Hepatocyte (in vitro differentiated cells): ENCODE data around the gene PRPF39.

ENCODE experiments used
- CTCF ChIP-seq: fragments of 200-600 bp; sonication (generic); IDR thresholded peaks from 2 replicates; pipeline ENCODE4 v1.5.1; 2016; ENCODE audit warnings: antibody characterized with exemption, mild to moderate bottlenecking; ENCODE audit not compliant: poor library complexity
- EZH2 ChIP-seq: fragments of 200-600 bp; sonication (generic); IDR thresholded peaks from 2 replicates; pipeline ENCODE4 v1.6.1; 2016; ENCODE audit warnings: antibody characterized with exemption, mild to moderate bottlenecking, borderline replicate concordance
- EZH2phosphoT487 ChIP-seq: fragments of 200-600 bp; sonication (generic); IDR thresholded peaks from one replicate; pipeline ENCODE4 v1.6.1; 2018; ENCODE audit warnings: antibody characterized with exemption, mild to moderate bottlenecking, low read depth, moderate library complexity; ENCODE audit not compliant: unreplicated experiment, severe bottlenecking

GRCh38 chr14:45133683-45134050 is 49.8 kb downstream of the PRPF39 start:
- no peak for TF ChIP-seq EZH2
- no peak for TF ChIP-seq CTCF
- no peak for TF ChIP-seq EZH2phosphoT487
